Measurements from ENCODE around the gene TNF.

The TNF gene

DNA sequence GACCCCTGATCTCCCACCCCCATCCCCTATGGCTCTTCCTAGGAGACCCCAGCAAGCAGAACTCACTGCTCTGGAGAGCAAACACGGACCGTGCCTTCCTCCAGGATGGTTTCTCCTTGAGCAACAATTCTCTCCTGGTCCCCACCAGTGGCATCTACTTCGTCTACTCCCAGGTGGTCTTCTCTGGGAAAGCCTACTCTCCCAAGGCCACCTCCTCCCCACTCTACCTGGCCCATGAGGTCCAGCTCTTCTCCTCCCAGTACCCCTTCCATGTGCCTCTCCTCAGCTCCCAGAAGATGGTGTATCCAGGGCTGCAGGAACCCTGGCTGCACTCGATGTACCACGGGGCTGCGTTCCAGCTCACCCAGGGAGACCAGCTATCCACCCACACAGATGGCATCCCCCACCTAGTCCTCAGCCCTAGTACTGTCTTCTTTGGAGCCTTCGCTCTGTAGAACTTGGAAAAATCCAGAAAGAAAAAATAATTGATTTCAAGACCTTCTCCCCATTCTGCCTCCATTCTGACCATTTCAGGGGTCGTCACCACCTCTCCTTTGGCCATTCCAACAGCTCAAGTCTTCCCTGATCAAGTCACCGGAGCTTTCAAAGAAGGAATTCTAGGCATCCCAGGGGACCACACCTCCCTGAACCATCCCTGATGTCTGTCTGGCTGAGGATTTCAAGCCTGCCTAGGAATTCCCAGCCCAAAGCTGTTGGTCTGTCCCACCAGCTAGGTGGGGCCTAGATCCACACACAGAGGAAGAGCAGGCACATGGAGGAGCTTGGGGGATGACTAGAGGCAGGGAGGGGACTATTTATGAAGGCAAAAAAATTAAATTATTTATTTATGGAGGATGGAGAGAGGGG, 1.9 kb upstream of the TNF start:
- DNase-seq: no peak

- no peak for DNase-seq
Measured at GRCh38 chr6:31574106-31575061, 981 bp upstream of the TNF start.

DNA sequence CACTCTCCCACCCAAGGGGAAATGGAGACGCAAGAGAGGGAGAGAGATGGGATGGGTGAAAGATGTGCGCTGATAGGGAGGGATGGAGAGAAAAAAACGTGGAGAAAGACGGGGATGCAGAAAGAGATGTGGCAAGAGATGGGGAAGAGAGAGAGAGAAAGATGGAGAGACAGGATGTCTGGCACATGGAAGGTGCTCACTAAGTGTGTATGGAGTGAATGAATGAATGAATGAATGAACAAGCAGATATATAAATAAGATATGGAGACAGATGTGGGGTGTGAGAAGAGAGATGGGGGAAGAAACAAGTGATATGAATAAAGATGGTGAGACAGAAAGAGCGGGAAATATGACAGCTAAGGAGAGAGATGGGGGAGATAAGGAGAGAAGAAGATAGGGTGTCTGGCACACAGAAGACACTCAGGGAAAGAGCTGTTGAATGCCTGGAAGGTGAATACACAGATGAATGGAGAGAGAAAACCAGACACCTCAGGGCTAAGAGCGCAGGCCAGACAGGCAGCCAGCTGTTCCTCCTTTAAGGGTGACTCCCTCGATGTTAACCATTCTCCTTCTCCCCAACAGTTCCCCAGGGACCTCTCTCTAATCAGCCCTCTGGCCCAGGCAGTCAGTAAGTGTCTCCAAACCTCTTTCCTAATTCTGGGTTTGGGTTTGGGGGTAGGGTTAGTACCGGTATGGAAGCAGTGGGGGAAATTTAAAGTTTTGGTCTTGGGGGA, 754 bp downstream of the TNF start:
- DNase-seq: no peak

- DNase-seq: no peak
Measured at GRCh38 chr6:31576897-31577578, 1.7 kb downstream of the TNF start.

DNA sequence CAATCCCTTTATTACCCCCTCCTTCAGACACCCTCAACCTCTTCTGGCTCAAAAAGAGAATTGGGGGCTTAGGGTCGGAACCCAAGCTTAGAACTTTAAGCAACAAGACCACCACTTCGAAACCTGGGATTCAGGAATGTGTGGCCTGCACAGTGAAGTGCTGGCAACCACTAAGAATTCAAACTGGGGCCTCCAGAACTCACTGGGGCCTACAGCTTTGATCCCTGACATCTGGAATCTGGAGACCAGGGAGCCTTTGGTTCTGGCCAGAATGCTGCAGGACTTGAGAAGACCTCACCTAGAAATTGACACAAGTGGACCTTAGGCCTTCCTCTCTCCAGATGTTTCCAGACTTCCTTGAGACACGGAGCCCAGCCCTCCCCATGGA, 2.2 kb downstream of the TNF start:
- no peak for DNase-seq

- no peak for DNase-seq
Measured at GRCh38 chr6:31578184-31579118, 3.1 kb downstream of the TNF start.

- DNase-seq: no peak
Measured at GRCh38 chr6:31579119-31579505, 3.7 kb downstream of the TNF start.

GRCh38 chr6:31579546-31580437, 4.4 kb downstream of the TNF start:
- DNase-seq: no peak

- DNase-seq: no peak
Measured at GRCh38 chr6:31580438-31580740, 5.0 kb downstream of the TNF start.

DNA sequence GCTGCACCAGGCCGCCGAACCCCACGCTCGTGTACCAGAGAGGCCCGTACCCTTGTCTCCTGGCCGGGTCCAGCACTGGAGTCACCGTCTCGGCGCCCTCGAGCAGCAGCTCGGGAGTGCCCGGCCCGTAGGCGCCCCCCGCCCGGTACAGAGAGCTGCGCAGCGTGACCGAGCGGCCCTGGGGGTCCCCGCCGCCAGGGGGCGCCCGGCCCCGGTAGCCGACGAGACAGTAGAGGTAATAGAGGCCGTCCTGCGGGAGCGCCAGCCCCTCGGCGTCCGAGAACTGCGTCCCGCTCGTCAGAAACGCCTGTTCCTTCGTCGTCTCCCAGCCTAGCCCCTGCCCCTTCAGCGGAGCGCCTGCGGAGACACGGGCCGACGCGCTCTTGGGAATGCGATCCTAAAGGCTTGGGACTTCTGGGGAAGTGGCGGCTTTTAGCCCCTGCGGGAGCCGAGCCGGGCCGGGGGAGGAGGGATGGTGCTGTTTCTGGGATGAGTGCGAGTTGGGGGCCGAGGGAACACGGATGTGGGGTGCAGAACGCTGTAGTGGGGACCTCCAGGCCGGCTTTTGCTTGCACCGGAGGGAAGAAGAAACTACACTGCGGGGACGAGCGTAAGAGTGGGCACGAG, 5.6 kb downstream of the TNF start:
- DNase-seq: peak in 1 of 2 experiments; percentile 19

- no peak for DNase-seq
Measured at GRCh38 chr6:31581434-31582229, 6.3 kb downstream of the TNF start.

GRCh38 chr6:31582230-31582643, 6.9 kb downstream of the TNF start, which contains the start of gene LTB:
TSS of gene LTB (minus strand) at chr6:31582424. CDS start at chr6:31582417, 7 bp downstream.
- no peak for DNase-seq

- no peak for DNase-seq
Measured at GRCh38 chr6:31585491-31585890, 10.1 kb downstream of the TNF start.

DNA sequence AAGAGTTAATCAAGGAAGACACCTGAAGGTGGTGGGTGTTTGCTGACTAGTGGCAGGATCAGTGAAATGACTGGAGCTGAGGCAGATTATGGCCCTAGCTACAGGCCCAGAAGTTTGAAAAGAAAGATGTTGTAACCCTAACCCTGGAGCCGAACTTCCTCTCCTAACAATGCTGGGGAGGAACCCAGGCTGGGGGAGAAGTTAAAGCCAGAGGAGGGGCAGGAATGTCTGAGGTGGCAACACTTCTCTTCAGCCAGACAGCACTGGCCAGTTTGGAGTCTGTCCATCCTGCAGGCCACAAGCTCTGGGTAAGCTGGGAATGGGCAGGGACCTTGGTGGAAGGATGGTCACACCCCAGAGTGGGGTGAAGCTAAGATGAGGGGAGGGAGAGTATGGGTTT, 10.6 kb downstream of the TNF start, which contains the start of gene LST1:
LST1 (plus strand) TSS at position 270 of the 400 bp plus-strand sequence. CDS start 1,023 bp downstream, outside the sequence.
- no peak for DNase-seq

DNA sequence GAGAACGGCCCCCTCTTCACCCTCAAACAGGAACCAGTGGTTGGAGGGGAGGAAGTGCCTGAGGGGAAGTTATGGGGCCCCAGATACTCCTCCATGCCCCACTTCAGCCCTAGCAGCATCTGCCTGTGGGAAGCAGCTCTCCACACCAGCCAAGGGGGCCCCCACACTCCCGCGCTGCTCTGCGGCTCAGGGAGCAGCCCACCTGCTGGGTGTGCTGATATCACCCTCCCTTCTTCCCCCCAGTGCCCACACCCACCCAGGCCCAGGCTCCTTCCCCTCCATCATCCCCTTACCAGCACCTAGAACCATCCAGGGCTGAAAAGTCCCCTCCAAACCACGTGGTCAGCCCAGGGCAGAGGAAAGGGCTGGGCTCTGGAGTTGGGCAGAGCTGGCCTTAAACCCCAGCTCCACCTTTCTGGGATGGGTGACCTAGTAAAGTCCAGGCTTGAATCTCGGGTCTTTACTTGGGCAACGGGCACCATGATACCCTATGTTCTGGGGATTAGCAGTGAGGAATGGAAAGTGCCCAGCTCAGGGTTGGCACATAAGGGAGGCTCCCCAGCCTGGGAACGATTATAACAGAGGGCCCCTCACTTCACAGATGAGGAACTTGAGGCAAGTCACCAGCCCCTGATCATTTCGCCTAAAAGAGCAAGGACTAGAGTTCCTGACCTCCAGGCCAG, 11.4 kb downstream of the TNF start:
- DNase-seq: no peak

DNA sequence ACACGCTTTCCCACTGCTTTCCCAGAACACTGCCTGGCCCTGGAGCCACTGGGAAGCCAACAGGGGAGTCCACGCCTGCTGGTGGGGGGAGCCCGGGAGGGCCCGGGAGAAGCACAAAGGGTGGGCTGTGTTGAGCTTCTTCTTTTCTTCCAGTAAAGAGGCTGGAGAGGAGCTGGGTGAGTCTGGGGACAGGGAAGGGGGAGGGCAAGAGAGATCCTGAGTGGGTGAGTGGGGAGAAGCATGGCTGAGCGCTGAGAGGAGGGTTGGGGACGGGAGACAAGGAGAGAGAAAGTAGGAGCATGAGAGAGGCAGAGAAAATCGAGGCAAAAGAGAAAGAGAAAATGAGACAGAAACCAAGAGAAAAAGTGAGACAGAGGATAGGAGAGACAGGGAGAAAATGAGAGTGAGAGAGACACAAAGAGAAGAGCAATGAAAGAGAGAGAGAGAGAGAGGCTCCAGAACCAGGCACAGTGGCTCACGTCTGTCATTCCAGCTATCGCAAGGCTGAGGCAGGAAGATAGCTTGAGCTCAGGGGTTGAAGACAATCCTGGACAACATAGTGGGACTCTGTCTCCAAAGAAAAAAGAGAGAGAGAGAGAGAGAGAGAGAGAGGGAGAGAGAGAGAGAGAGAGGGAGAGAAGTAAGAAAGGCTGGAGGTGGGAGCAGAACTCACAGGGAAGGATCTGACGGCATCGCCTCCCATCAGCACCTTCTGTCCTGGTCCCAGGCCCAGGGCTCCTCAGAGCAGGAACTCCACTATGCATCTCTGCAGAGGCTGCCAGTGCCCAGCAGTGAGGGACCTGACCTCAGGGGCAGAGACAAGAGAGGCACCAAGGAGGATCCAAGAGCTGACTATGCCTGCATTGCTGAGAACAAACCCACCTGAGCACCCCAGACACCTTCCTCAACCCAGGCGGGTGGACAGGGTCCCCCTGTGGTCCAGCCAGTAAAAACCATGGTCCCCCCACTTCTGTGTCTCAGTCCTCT, 12.7 kb downstream of the TNF start:
- DNase-seq: no peak
